Peyer's patch (tissue), 4 donors: Measurements from ENCODE around the gene TMEM178B. TPM values are rescaled to one million over a fixed set of nuclear protein-coding genes. Genes with fewer than 3 reads are reported as not detected.
A peak's percentile ranks its signal among the peaks of the same experiment; 100 is the strongest.
"Not testable (repeated sequence)": the region's sequence is repeated elsewhere in the genome, so short reads cannot be mapped to it uniquely, and the experiment has no call there.

Experiments
- DNase-seq, 3 donors: peaks; one replicate each; pipeline ENCODE4 v3.0.0-alpha.2; 2017 to 2019
- H3K27ac ChIP-seq, 4 donors: fragments of 200-600 bp; sonication (generic); one replicate each; pipeline ENCODE4 v1.5.1; 2016 to 2019
- H3K27me3 ChIP-seq, 2 donors: fragments of 200-600 bp; sonication (generic); one replicate each; pipeline ENCODE4 v1.5.1; 2019
- H3K36me3 ChIP-seq, 3 donors: fragments of 200-600 bp; sonication (generic); one replicate each; pipeline ENCODE4 v1.5.1; 2016 to 2019
- H3K4me1 ChIP-seq, 4 donors: fragments of 200-600 bp; sonication (generic); one replicate each; pipeline ENCODE4 v1.5.1; 2016 to 2019
- H3K4me3 ChIP-seq, 4 donors: fragments of 200-600 bp; sonication (generic); 1 replicate in 3 of 4; 2 replicates in 1 of 4; pipeline ENCODE4 v1.5.1; 2016 to 2019; ENCODE audit warnings: mild to moderate bottlenecking in 1 of 4
- H3K9me3 ChIP-seq, 4 donors: fragments of 200-600 bp; sonication (generic); one replicate each; pipeline ENCODE4 v1.5.1; 2016 to 2019; ENCODE audit warnings: mild to moderate bottlenecking in 1 of 4
- POLR2A ChIP-seq, 2 donors: fragments of 450-650 bp; IDR thresholded peaks; one replicate each; pipeline ENCODE4 v1.5.1; 2017; ENCODE audit warnings: antibody characterized with exemption in 2 of 2, mild to moderate bottlenecking in 2 of 2, moderate library complexity in 2 of 2
- total RNA-seq, 4 donors: library from RNA; depleted of rRNA; stranded (reverse); fragments of >200 nt; gene quantifications; one replicate each; pipeline ENCODE4 v1.1.0, GENCODE V29; 2016
- TF ChIP-seq, protein P1 (sequence below), 6 experiments: fragments of 450-650 bp in 4 of 6; fragments of 200-600 bp in 2 of 6; sonication (generic) in 1 of 6; IDR thresholded peaks; one replicate each; pipeline ENCODE4 v1.5.1; 2017 to 2019; ENCODE audit warnings: antibody characterized with exemption in 6 of 6, mild to moderate bottlenecking in 3 of 6, moderate library complexity in 1 of 6

The TMEM178B gene
- under 1 TPM in 3 of 4 donors, not detected in 1; under 0.01 to 0.66 (median 0.13) TPM for total RNA-seq

GRCh38 chr7:141073641-141074161, at the start of gene TMEM178B:
TMEM178B (plus strand) TSS chr7:141074064.
- Histone ChIP-seq H3K4me3 (peak within 1 kb of the TSS; percentile 25 to 52 (median 50)), H3K4me1 (peaks cover 0 to 33% (median 13%) of the 10 kb centered on the region in 4 donors), H3K27me3 (peaks cover 0 to 27% of the 10 kb centered on the region in 2 donors), H3K27ac (peak within 1 kb of the TSS in 2 of 4 donors; percentile 13 to 42), H3K36me3 (no peaks in the 10 kb centered on the region), H3K9me3 (no peaks in the 10 kb centered on the region)
- no peak for TF ChIP-seq POLR2A (IDR thresholded peaks at IDR 0.05)
- TF ChIP-seq, protein P1, sequence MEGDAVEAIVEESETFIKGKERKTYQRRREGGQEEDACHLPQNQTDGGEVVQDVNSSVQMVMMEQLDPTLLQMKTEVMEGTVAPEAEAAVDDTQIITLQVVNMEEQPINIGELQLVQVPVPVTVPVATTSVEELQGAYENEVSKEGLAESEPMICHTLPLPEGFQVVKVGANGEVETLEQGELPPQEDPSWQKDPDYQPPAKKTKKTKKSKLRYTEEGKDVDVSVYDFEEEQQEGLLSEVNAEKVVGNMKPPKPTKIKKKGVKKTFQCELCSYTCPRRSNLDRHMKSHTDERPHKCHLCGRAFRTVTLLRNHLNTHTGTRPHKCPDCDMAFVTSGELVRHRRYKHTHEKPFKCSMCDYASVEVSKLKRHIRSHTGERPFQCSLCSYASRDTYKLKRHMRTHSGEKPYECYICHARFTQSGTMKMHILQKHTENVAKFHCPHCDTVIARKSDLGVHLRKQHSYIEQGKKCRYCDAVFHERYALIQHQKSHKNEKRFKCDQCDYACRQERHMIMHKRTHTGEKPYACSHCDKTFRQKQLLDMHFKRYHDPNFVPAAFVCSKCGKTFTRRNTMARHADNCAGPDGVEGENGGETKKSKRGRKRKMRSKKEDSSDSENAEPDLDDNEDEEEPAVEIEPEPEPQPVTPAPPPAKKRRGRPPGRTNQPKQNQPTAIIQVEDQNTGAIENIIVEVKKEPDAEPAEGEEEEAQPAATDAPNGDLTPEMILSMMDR (IDR thresholded peaks at IDR 0.05): no peak
- DNase-seq: no peak

GRCh38 chr7:141024668-141025067, 49.2 kb upstream of the TMEM178B start:
- H3K27me3 ChIP-seq: no peaks in the 10 kb centered on the region
- H3K9me3 ChIP-seq: no peaks in the 10 kb centered on the region
- no peaks in the 10 kb centered on the region for H3K4me1 ChIP-seq
- no peak overlapping the region for H3K27ac ChIP-seq
- no peaks in the 10 kb centered on the region for H3K36me3 ChIP-seq
- TF ChIP-seq, protein P1 (IDR thresholded peaks at IDR 0.05): no peak
- H3K4me3 ChIP-seq: no peak overlapping the region
- DNase-seq: no peak

DNA sequence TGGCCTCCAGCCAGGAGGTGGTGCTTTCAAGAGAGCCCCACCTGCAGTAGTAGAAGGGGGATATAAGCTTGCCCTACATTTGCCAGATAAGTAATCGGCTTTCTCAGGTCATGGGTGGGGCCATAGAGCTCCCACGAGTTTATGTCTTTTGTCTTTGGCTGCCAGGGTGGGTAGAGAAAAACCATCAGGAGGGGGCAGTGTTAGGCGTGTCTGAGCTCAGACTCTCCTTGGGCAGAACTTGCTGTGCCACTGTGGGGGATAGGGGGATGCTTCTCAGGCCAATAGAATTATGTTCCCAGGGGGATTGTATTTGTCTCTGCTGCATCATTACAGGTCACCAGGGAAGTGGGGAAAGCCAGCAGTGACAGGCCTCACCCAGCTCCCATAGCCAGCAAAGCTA, 46.8 kb upstream of the TMEM178B start:
- no peak overlapping the region for H3K27ac ChIP-seq
- TF ChIP-seq POLR2A (IDR thresholded peaks at IDR 0.05): no peak
- TF ChIP-seq, protein P1 (IDR thresholded peaks at IDR 0.05): no peak
- DNase-seq: no peak

DNA sequence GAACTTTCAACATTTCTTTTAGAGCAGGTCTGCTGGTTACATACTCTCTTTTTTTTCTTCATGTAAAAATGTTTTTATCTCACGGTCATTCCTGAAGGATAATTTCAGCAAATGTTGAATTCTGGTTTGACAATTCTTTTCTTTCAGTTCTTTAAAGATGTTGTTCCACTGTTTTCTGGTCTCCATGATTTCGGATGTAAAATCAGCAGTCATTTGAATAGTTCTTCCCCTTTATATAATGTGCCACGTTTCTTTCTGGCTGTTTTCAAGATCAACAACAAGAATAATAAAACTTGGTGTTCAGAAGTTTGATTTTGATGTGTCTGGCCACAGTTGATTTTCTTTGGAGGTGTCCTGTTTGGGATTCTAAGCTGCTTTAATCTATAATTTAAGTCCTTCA, 45.1 kb upstream of the TMEM178B start:
- H3K9me3 ChIP-seq: no peaks in the 10 kb centered on the region
- no peaks in the 10 kb centered on the region for H3K36me3 ChIP-seq
- no peaks in the 10 kb centered on the region for H3K27me3 ChIP-seq
- H3K4me1 ChIP-seq: no peaks in the 10 kb centered on the region
- no peak overlapping the region for H3K4me3 ChIP-seq
- no peak overlapping the region for H3K27ac ChIP-seq
- no peak for DNase-seq
- TF ChIP-seq POLR2A (IDR thresholded peaks at IDR 0.05): no peak
- TF ChIP-seq, protein P1 (IDR thresholded peaks at IDR 0.05): no peak

More for the DNA sequence above, 46.8 kb upstream of the TMEM178B start:
- H3K36me3 ChIP-seq: no peaks in the 10 kb centered on the region
- no peaks in the 10 kb centered on the region for H3K4me1 ChIP-seq
- H3K27me3 ChIP-seq: no peaks in the 10 kb centered on the region
- H3K4me3 ChIP-seq: no peak overlapping the region
- no peaks in the 10 kb centered on the region for H3K9me3 ChIP-seq

DNA sequence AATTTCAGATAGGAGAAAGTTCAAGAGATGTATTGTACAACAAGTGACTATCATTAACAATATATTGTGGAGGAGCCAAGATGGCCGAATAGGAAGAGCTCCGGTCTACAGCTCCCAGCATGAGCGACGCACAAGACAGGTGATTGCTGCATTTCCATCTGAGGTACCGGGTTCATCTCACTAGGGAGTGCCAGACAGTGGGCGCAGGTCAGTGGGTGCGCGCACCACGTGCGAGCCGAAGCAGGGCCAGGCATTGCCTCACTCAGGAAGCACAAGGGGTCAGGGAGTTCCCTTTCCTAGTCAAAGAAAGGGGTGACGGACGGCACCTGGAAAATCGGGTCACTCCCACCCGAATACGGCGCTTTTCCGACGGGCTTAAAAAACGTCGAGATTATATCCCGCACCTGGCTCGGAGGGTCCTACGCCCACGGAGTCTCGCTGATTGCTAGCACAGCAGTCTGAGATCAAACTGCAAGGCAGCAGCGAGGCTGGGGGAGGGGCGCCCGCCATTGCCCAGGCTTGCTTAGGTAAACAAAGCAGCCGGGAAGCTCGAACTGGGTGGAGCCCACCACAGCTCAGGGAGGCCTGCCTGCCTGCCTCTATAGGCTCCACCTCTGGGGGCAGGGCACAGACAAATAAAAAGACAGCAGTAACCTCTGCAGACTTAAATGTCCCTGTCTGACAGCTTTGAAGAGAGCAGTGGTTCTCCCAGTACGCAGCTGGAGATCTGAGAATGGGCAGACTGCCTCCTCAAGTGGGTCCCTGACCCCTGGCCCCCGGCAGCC, 41.1 kb upstream of the TMEM178B start:
- H3K27ac ChIP-seq, H3K9me3 ChIP-seq, H3K27me3 ChIP-seq, H3K4me3 ChIP-seq, H3K36me3 ChIP-seq, H3K4me1 ChIP-seq, DNase-seq: not testable (repeated sequence)

DNA sequence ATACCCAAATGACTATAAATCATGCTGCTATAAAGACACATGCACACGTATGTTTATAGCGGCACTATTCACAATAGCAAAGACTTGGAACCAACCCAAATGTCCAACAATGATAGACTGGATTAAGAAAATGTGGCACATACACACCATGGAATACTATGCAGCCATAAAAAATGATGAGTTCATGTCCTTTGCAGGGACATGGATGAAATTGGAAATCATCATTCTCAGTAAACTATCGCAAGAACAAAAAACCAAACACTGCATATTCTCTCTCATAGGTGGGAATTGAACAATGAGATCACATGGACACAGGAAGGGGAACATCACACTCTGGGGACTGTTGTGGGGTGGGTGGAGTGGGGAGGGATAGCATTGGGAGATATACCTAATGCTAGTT, 35.8 kb upstream of the TMEM178B start:
- DNase-seq, H3K27me3 ChIP-seq, H3K4me3 ChIP-seq, H3K27ac ChIP-seq, H3K9me3 ChIP-seq, H3K4me1 ChIP-seq, H3K36me3 ChIP-seq: not testable (repeated sequence)
